SK-N-SH treated with all-trans-retinoic acid at 6 μM for 48 hours (cell line): ENCODE results near the gene KCNJ16.

Source experiments
- BACH2 ChIP-seq: fragments of 250-450 bp; sonication (Bioruptor Pico); IDR thresholded peaks from 2 replicates; pipeline ENCODE4 v1.9.0; 2021; ENCODE audit warnings: mild to moderate bottlenecking, borderline replicate concordance
- CSRNP3 ChIP-seq: fragments of 250-450 bp; sonication (Bioruptor Pico); IDR thresholded peaks from 2 replicates; pipeline ENCODE4 v1.5.1; 2021; ENCODE audit warnings: mild to moderate bottlenecking, moderate library complexity
- PATZ1 ChIP-seq: fragments of 250-450 bp; sonication (Bioruptor Pico); IDR thresholded peaks from 2 replicates; pipeline ENCODE4 v1.8.0; 2020; ENCODE audit warnings: mild to moderate bottlenecking, moderate library complexity, borderline replicate concordance
- TCF4 ChIP-seq: fragments of 250-450 bp; sonication (Bioruptor Pico); IDR thresholded peaks from 2 replicates; pipeline ENCODE4 v1.8.0; 2021; ENCODE audit warnings: mild to moderate bottlenecking, moderate library complexity, borderline replicate concordance

- TF ChIP-seq CSRNP3 (CRISPR knock-in tag) (no peak), BACH2 (no peak), PATZ1 (no peak), TCF4 (CRISPR knock-in tag) (no peak)
Observed at GRCh38 chr17:70104791-70105523, 29.9 kb downstream of the KCNJ16 start.
